CD1c-positive myeloid dendritic cell (primary cell): ENCODE data around the gene LRRC57.
"Not testable (repeated sequence)": the region's sequence is repeated elsewhere in the genome, so short reads cannot be mapped to it uniquely, and the experiment has no call there.

Experiments
- DNase-seq: peaks from one replicate; pipeline ENCODE4 v3.0.0-alpha.2; 2016; ENCODE audit errors: extremely low spot score

Gene LRRC57

GRCh38 chr15:42548249-42549031 is at the start of gene LRRC57, which contains the start of gene HAUS2:
Gene LRRC57 (minus strand): TSS chr15:42548793. CDS start chr15:42548434, 359 bp downstream.
Gene HAUS2 (plus strand): TSS chr15:42548838. CDS start chr15:42548873, 35 bp downstream.
- DNase-seq: peak; percentile 93

- DNase-seq: no peak
These were observed 47.1 kb upstream of the LRRC57 start for GRCh38 chr15:42595626-42596240.

- no peak for DNase-seq
These were observed 45.5 kb upstream of the LRRC57 start for GRCh38 chr15:42594095-42594494.

- DNase-seq: no peak
These were observed 44.5 kb upstream of the LRRC57 start for GRCh38 chr15:42593143-42593542.

GRCh38 chr15:42592716-42593115 is 44.1 kb upstream of the LRRC57 start:
- no peak for DNase-seq

- no peak for DNase-seq
These were observed 42.8 kb upstream of the LRRC57 start for GRCh38 chr15:42591238-42591934.

GRCh38 chr15:42590619-42591237 is 42.1 kb upstream of the LRRC57 start:
- DNase-seq: no peak

GRCh38 chr15:42584031-42584765 is 35.6 kb upstream of the LRRC57 start:
- DNase-seq: no peak

- no peak for DNase-seq
These were observed 34.2 kb upstream of the LRRC57 start for GRCh38 chr15:42582569-42583375.

GRCh38 chr15:42581272-42581730 is 32.7 kb upstream of the LRRC57 start:
- peak; percentile 92 for DNase-seq

- no peak for DNase-seq
These were observed 30.5 kb upstream of the LRRC57 start for GRCh38 chr15:42578984-42579537.

GRCh38 chr15:42577514-42578031 is 29.0 kb upstream of the LRRC57 start:
- no peak for DNase-seq

GRCh38 chr15:42576776-42577175 is 28.2 kb upstream of the LRRC57 start:
- DNase-seq: no peak

GRCh38 chr15:42576040-42576594 is 27.5 kb upstream of the LRRC57 start:
- peak; percentile 47 for DNase-seq

GRCh38 chr15:42575188-42576039 is 26.8 kb upstream of the LRRC57 start, which contains the start of gene STARD9:
Gene STARD9 (plus strand): TSS chr15:42575606. CDS start chr15:42575716, 110 bp downstream.
- peak; percentile 99 for DNase-seq

GRCh38 chr15:42558739-42559138 is 10.1 kb upstream of the LRRC57 start:
- DNase-seq: no peak

- not testable (repeated sequence) for DNase-seq
These were observed 8.1 kb upstream of the LRRC57 start for GRCh38 chr15:42556550-42557207.

- no peak for DNase-seq
These were observed 5.0 kb upstream of the LRRC57 start for GRCh38 chr15:42553554-42553953.
